Endothelial cell of umbilical vein (primary cell): ENCODE data around the gene BID. TPM values are rescaled to one million over a fixed set of nuclear protein-coding genes. Genes with fewer than 3 reads are reported as not detected.

Experiments used
- BruUV-seq: library from RNA; stranded (reverse); fragments of 400-500 nt; replicated peaks from 2 replicates; lab custom pipeline; 2021; lab: Mats Ljungman, UMichigan
- CTCF ChIA-PET: fragments of 300-600, 350-600 bp; sonication (Branson Sonifier 250); formaldehyde crosslinking; loops from one replicate; lab custom pipeline; 2021; ENCODE audit warnings: antibody characterized with exemption, inconsistent platforms; lab: Charles Lee
- POLR2A ChIA-PET: fragments of 300-600, 350-600 bp; sonication (Branson Sonifier 250); formaldehyde crosslinking; loops from one replicate; lab custom pipeline; 2021; ENCODE audit warnings: antibody characterized with exemption, inconsistent platforms; lab: Charles Lee
- DNase-seq: peaks from one replicate; pipeline ENCODE4 v3.0.0-alpha.2; 2011; ENCODE audit warnings: low read depth, low spot score
- FAIRE-seq: peaks from 2 replicates; lab custom pipeline; 2011; peaks lifted over from hg19 to GRCh38; lab: Jason Lieb, UNC
- H2AFZ ChIP-seq: 2 replicates; pipeline ENCODE4 v1.6.0; 2012; ENCODE audit warnings: low read depth, low read length, control low read depth, inconsistent platforms
- H3K27ac ChIP-seq: 2 replicates; pipeline ENCODE4 v1.5.1; 2011; ENCODE audit warnings: low read depth, mild to moderate bottlenecking, control low read depth, low read length, moderate library complexity; ENCODE audit not compliant: insufficient read depth
- H3K27me3 ChIP-seq, 2 experiments: 2 replicates each; pipeline versions ENCODE4 v1.6.0 to v1.6.1; 2011; ENCODE audit warnings: low read length in 2 of 2, mixed read lengths in 1 of 2; ENCODE audit not compliant: control insufficient read depth in 2 of 2, insufficient read depth in 2 of 2
- H3K36me3 ChIP-seq, 2 experiments: 2 replicates in 1 of 2; 3 replicates in 1 of 2; pipeline ENCODE4 v1.5.1; 2011; ENCODE audit warnings: low read length in 2 of 2, mild to moderate bottlenecking in 1 of 2, moderate library complexity in 1 of 2; ENCODE audit not compliant: control insufficient read depth in 2 of 2, insufficient read depth in 2 of 2; ENCODE audit errors: extremely low read depth in 1 of 2
- H3K4me1 ChIP-seq: 3 replicates; pipeline ENCODE4 v1.5.1; 2011; ENCODE audit warnings: mild to moderate bottlenecking, low read length; ENCODE audit not compliant: control insufficient read depth, insufficient read depth; ENCODE audit errors: extremely low read depth
- H3K4me2 ChIP-seq: 2 replicates; pipeline ENCODE4 v1.6.1; 2011; ENCODE audit warnings: low read length, control low read depth, mixed read lengths; ENCODE audit not compliant: insufficient read depth
- H3K4me3 ChIP-seq, 3 experiments: fragments of 200-600 bp in 1 of 3; sonication (generic), shearing (Covaris generic) in 1 of 3; replicated peaks in 1 of 3; 2 replicates each; pipeline ENCODE4 v1.5.1; 2011 to 2016; ENCODE audit warnings: control low read depth in 3 of 3, low read length in 3 of 3, mild to moderate bottlenecking in 2 of 3, inconsistent platforms in 1 of 3, low read depth in 1 of 3, moderate library complexity in 1 of 3; ENCODE audit not compliant: insufficient read depth in 1 of 3
- H3K79me2 ChIP-seq: 2 replicates; pipeline ENCODE4 v1.6.0; 2012; ENCODE audit warnings: low read length, inconsistent platforms; ENCODE audit not compliant: control insufficient read depth, insufficient read depth
- H3K9ac ChIP-seq: replicated peaks from 2 replicates; pipeline ENCODE3; 2011; ENCODE audit warnings: low read length, control low read depth; ENCODE audit not compliant: insufficient read depth; ENCODE audit errors: extremely low read depth
- H3K9me1 ChIP-seq: replicated peaks from 3 replicates; pipeline ENCODE4 v1.6.0; 2011; ENCODE audit warnings: mild to moderate bottlenecking, low read length; ENCODE audit not compliant: control insufficient read depth, insufficient read depth; ENCODE audit errors: extremely low read depth
- H3K9me3 ChIP-seq: replicated peaks from 2 replicates; pipeline ENCODE4 v1.5.1; 2012; ENCODE audit warnings: low read length, inconsistent platforms; ENCODE audit not compliant: control insufficient read depth, insufficient read depth
- H4K20me1 ChIP-seq: replicated peaks from 2 replicates; pipeline ENCODE3; 2011; ENCODE audit warnings: mild to moderate bottlenecking, low read length; ENCODE audit not compliant: control insufficient read depth, insufficient read depth; ENCODE audit errors: extremely low read depth
- EZH2 ChIP-seq: IDR thresholded peaks from 2 replicates; pipeline ENCODE4 v1.6.1; 2012; ENCODE audit warnings: borderline replicate concordance, low read depth, mild to moderate bottlenecking, moderate library complexity, low read length, inconsistent platforms; ENCODE audit not compliant: severe bottlenecking
- FOS ChIP-seq: IDR thresholded peaks from 2 replicates; pipeline ENCODE4 v1.6.1; 2011; ENCODE audit warnings: mild to moderate bottlenecking, low read length, moderate library complexity, borderline replicate concordance; ENCODE audit not compliant: insufficient read depth
- GATA2 ChIP-seq: IDR thresholded peaks from 2 replicates; pipeline ENCODE4 v1.7.0; 2011; ENCODE audit warnings: low read depth, mild to moderate bottlenecking, moderate library complexity, mixed read lengths, low read length; ENCODE audit not compliant: insufficient read length, insufficient read depth
- JUN ChIP-seq: IDR thresholded peaks from 2 replicates; pipeline ENCODE4 v1.6.1; 2011; ENCODE audit warnings: borderline replicate concordance, low read depth; ENCODE audit not compliant: insufficient read length, insufficient read depth
- MAX ChIP-seq: IDR thresholded peaks from 2 replicates; pipeline ENCODE4 v1.6.1; 2011; ENCODE audit not compliant: insufficient read depth, insufficient read length
- MYC ChIP-seq: IDR thresholded peaks from one replicate; pipeline ENCODE4 v1.6.1; 2011; ENCODE audit warnings: mild to moderate bottlenecking, low read depth, low read length
- POLR2A ChIP-seq: IDR thresholded peaks from 2 replicates; pipeline ENCODE4 v1.6.1; 2012; ENCODE audit warnings: low read depth, mild to moderate bottlenecking, control low read depth, low read length
- POLR2AphosphoS5 ChIP-seq: IDR thresholded peaks from 2 replicates; pipeline ENCODE4 v1.6.1; 2012; ENCODE audit warnings: low read depth, mild to moderate bottlenecking, control low read depth, low read length, moderate library complexity; ENCODE audit not compliant: insufficient read depth
- dilution Hi-C: fragments of 300-500 bp; cut with MboI; formaldehyde crosslinking; loops from one replicate; pipeline ENCODE4 v1.15.0; 2019; ENCODE audit warnings: low sequenced_read_pairs; ENCODE audit not compliant: extremely low pct_ligation_motif_present
- intact Hi-C: fragments of 100-400 bp; cut with micrococcal nuclease; formaldehyde crosslinking; loops from one replicate; pipeline ENCODE4 v1.10.0; 2022
- polyA plus RNA-seq, 4 experiments: library from polyadenylated mRNA; depleted of rRNA in 3 of 4; stranded (reverse) in 3 of 4; unstranded in 1 of 4; fragments of >200 nt; gene quantifications; 2 replicates each; pipeline versions ENCODE4 v1.2.1 to v1.2.3, GENCODE V29; 2011 to 2012; ENCODE audit warnings: missing spikeins in 1 of 4
- total RNA-seq: library from RNA; stranded (reverse); gene quantifications from 2 replicates; pipeline ENCODE4 v1.2.3, GENCODE V29; 2021
- TF ChIP-seq, protein P1 (sequence below), 2 donors: IDR thresholded peaks; 1 replicate in 1 of 2; 2 replicates in 1 of 2; pipeline ENCODE4 v1.5.1; 2011; ENCODE audit warnings: low read length in 2 of 2, mild to moderate bottlenecking in 2 of 2, moderate library complexity in 2 of 2, control low read depth in 1 of 2, inconsistent platforms in 1 of 2, low read depth in 1 of 2; ENCODE audit not compliant: insufficient read depth in 1 of 2; ENCODE audit errors: extremely low read depth in 1 of 2

The BID gene
- total and polyA plus RNA-seq, 2 donors (not counting 3 experiments of a cell fraction or from before 2014, with no cell fraction given), result 39.0 to 119 TPM

DNA sequence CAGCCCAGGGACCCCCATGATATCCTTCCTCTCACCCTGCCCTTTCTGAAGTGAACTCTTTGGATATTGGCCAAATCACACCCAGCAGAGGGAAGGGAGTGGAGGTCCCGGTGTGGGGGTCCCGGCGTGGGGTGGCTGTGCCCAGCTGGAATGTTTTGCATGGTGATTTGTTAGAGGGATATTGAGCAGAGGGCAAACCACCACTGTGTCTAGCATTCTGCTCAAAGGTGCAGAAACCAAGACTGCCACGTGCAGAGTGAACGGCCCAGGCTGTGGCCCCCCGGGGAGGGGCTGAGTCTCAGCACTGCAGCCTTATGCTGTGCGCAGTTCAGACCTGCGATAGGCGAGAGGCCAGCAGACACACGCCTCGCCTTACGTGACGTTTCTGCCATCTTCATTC lies 7.9 kb upstream of the BID start:
- no peak overlapping the region for H3K27ac ChIP-seq
- no TSS peak for BruUV-seq
- H4K20me1 ChIP-seq, result no peaks in the 10 kb centered on the region
- ChIA-PET POLR2A (no interaction called here), CTCF (interaction anchor here (1.2 to 1.6 kb wide), 2 partner anchors 12 to 39 kb away, joined by 3 to 9 read pairs; no protein-coding TSS in a partner anchor)
- H2AFZ ChIP-seq, result no peak overlapping the region
- no peak for DNase-seq
- H3K4me1 ChIP-seq, result peaks cover 10% of the 10 kb centered on the region
- intact Hi-C loops, result no loop called here
- H3K27me3 ChIP-seq, result no peaks in the 10 kb centered on the region
- H3K9me1 ChIP-seq, result no peaks in the 10 kb centered on the region
- TF ChIP-seq MAX, result no peak
- TF ChIP-seq EZH2, result no peak
- TF ChIP-seq JUN, result no peak
- TF ChIP-seq, protein P1, sequence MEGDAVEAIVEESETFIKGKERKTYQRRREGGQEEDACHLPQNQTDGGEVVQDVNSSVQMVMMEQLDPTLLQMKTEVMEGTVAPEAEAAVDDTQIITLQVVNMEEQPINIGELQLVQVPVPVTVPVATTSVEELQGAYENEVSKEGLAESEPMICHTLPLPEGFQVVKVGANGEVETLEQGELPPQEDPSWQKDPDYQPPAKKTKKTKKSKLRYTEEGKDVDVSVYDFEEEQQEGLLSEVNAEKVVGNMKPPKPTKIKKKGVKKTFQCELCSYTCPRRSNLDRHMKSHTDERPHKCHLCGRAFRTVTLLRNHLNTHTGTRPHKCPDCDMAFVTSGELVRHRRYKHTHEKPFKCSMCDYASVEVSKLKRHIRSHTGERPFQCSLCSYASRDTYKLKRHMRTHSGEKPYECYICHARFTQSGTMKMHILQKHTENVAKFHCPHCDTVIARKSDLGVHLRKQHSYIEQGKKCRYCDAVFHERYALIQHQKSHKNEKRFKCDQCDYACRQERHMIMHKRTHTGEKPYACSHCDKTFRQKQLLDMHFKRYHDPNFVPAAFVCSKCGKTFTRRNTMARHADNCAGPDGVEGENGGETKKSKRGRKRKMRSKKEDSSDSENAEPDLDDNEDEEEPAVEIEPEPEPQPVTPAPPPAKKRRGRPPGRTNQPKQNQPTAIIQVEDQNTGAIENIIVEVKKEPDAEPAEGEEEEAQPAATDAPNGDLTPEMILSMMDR (IDR thresholded peaks at IDR 0.05; ENCODE audit: extremely low read depth in 1 of 2, insufficient read depth in 1 of 2, low read depth in 1 of 2, low read length in 2 of 2), result no peak
- no peak for TF ChIP-seq POLR2A
- no peak for TF ChIP-seq MYC
- no peak for TF ChIP-seq POLR2AphosphoS5
- no peak for TF ChIP-seq GATA2
- TF ChIP-seq FOS, result no peak
- H3K4me3 ChIP-seq, result no peak overlapping the region
- H3K9ac ChIP-seq, result no peak overlapping the region
- FAIRE-seq, result no peak
- no peaks in the 10 kb centered on the region for H3K9me3 ChIP-seq
- H3K4me2 ChIP-seq, result no peak overlapping the region
- dilution Hi-C loops, result no loop called here
- H3K79me2 ChIP-seq, result no peaks in the 10 kb centered on the region
- no peaks in the 10 kb centered on the region for H3K36me3 ChIP-seq
